ENCODE results near the gene ZNF438. TPM values are rescaled to one million over a fixed set of nuclear protein-coding genes. Genes with fewer than 3 reads are reported as not detected.

ZNF438 gene
- total and polyA plus RNA-seq, 2 of the 8 experiments (the other 6 are each of a cell fraction or from before 2014, with no cell fraction given), result 0.95 to 1.7 TPM

DNA sequence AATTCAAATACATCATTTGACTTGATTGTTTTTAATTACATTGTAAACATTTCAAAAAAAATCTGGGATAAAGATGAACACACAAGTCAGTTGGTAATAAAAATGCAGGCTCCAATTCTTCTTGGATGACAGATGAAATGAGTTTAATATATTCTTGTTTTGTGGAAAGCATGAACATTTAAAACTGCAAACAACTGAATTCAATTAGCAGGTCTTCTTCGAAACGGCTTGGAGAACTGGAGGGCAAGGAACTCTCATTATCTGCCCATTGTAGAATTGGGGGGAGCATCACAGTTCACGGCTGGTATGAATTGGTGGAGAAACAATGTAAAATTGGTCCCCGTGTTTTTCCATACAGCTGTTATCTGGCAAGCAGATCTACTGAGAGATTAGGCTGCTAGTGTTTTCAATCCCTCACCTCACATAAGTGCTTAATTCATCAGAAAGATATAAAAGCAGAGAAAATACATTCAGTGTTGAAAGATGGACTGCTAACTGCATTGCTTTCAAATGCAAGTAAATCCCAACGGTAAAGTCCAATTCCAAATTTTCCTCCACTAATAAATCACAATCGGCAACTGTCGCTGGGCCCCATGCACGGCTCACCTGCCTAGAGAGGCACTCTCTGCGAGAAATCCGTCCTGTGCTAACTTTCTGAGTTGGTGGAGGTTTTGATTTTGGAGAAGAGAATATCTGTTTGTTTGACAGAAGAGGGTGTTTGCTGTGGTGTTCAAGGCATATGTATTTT, 199.5 kb downstream of the ZNF438 start:
- ChIA-PET POLR2A (ENCODE audit: partially characterized antibody) (no interaction called here), CTCF (ENCODE audit: partially characterized antibody) (no interaction called here)
- Histone ChIP-seq H4K8ac (ENCODE audit: extremely low read depth, insufficient read depth, low read length) (no peak overlapping the region), H4K5ac (ENCODE audit: insufficient read length, low read depth, low read length) (no peak overlapping the region), H2BK20ac (ENCODE audit: low read length) (no peak overlapping the region), H3K14ac (ENCODE audit: insufficient read length) (no peak overlapping the region), H4K91ac (replicated peaks; ENCODE audit: insufficient read length, low read length) (no peak overlapping the region), H3K56ac (replicated peaks; ENCODE audit: insufficient read length, low read depth, low read length) (no peak overlapping the region), H3K27me3 (replicated peaks in 1 of 4; ENCODE audit: control insufficient read depth in 3 of 4, extremely low read depth in 1 of 4, insufficient read depth in 3 of 4, low read length in 3 of 4) (no peaks in the 10 kb centered on the region), H3K79me1 (ENCODE audit: low read depth, low read length) (no peaks in the 10 kb centered on the region), H3K23ac (ENCODE audit: insufficient read length) (no peak overlapping the region), H3K9me3 (ENCODE audit: insufficient read depth in 2 of 2, low read depth in 1 of 2, low read length in 1 of 2) (no peaks in the 10 kb centered on the region), H2AFZ (ENCODE audit: low read length) (no peak overlapping the region), H3K36me3 (ENCODE audit: control insufficient read depth in 2 of 4, insufficient read depth in 4 of 4, low read length in 3 of 4) (no peaks in the 10 kb centered on the region), H3K9ac (replicated peaks in 1 of 4; ENCODE audit: extremely low read depth in 1 of 4, low read depth in 3 of 4, low read length in 3 of 4) (no peak overlapping the region), H3K4me1 (replicated peaks in 1 of 4; ENCODE audit: control insufficient read depth in 3 of 4, insufficient read depth in 4 of 4, low read length in 3 of 4) (peaks cover 0 to 5% (median 2%) of the 10 kb centered on the region in 4 experiments; a peak in 6 of 7 replicates), H3K4me3 (ENCODE audit: extremely low read depth in 1 of 4, insufficient read depth in 2 of 4, low read depth in 3 of 4, low read length in 4 of 4) (no peak overlapping the region), H3K18ac (ENCODE audit: extremely low read depth, low read length) (no peak overlapping the region), H3K79me2 (ENCODE audit: control insufficient read depth in 1 of 2, insufficient read depth in 2 of 2, low read length in 2 of 2) (no peaks in the 10 kb centered on the region), H2BK12ac (ENCODE audit: low read depth, low read length) (no peak overlapping the region), H3K27ac (ENCODE audit: low read depth, low read length) (no peak overlapping the region), H3K23me2 (ENCODE audit: low read depth, low read length) (no peaks in the 10 kb centered on the region), H3K4ac (replicated peaks; ENCODE audit: insufficient read length, low read depth, low read length) (no peak overlapping the region), H3K4me2 (ENCODE audit: insufficient read depth in 1 of 2, low read depth in 2 of 2, low read length in 2 of 2) (no peak overlapping the region), H2BK15ac (ENCODE audit: low read length) (no peak overlapping the region), H2BK5ac (ENCODE audit: low read depth, low read length) (no peak overlapping the region), H4K20me1 (replicated peaks in 1 of 2; ENCODE audit: control insufficient read depth in 1 of 2, insufficient read depth in 2 of 2, low read length in 2 of 2) (no peaks in the 10 kb centered on the region), H2BK120ac (replicated peaks; ENCODE audit: low read depth, low read length) (no peak overlapping the region), H2AK5ac (ENCODE audit: low read depth, low read length) (no peak overlapping the region)
- WGBS, 2 experiments (ENCODE audit: extremely low coverage in 1 of 2, insufficient coverage in 1 of 2, insufficient read length in 1 of 2, insufficient replicate concordance in 2 of 2, low coverage in 1 of 2, low lambda C conversion rate in 2 of 2, missing lambda C conversion rate in 1 of 2), result 86% methylated on average over 10 of the region's 10 CpGs; no CpG with 5 or more reads in 1 of the 2 experiments
- DNase-seq (ENCODE audit: low read depth in 1 of 2, low spot score in 2 of 2) (no peak), FAIRE-seq (no peak)
- TF ChIP-seq CHD1 (IDR thresholded peaks at IDR 0.05; ENCODE audit: low read depth, low read length) (no peak), CEBPB (IDR thresholded peaks at IDR 0.05; ENCODE audit: low read depth, low read length) (no peak), EP300 (IDR thresholded peaks at IDR 0.05; ENCODE audit: borderline replicate concordance in 1 of 2, low read depth in 2 of 2, low read length in 2 of 2) (no peak), EZH2 (IDR thresholded peaks at IDR 0.05; ENCODE audit: low read depth, low read length, severe bottlenecking) (no peak), CHD2 (IDR thresholded peaks at IDR 0.05; ENCODE audit: low read length) (no peak), POLR2AphosphoS5 (IDR thresholded peaks at IDR 0.05; ENCODE audit: low read depth, low read length) (no peak), RAD21 (IDR thresholded peaks at IDR 0.05 in 1 of 2, conservative IDR thresholded peaks at IDR 0.05 in 1 of 2; ENCODE audit: low read depth in 2 of 2, low read length in 2 of 2) (no peak), RBBP5 (IDR thresholded peaks at IDR 0.05; ENCODE audit: borderline replicate concordance, low read depth, low read length) (no peak), ASH2L (IDR thresholded peaks at IDR 0.05; ENCODE audit: low read length) (no peak), KDM4A (IDR thresholded peaks at IDR 0.05; ENCODE audit: low read depth, low read length, severe bottlenecking) (no peak), SP2 (IDR thresholded peaks at IDR 0.05; ENCODE audit: low read length) (no peak), SUZ12 (IDR thresholded peaks at IDR 0.05; ENCODE audit: low read length) (no peak)
- TF ChIP-seq, protein P1, sequence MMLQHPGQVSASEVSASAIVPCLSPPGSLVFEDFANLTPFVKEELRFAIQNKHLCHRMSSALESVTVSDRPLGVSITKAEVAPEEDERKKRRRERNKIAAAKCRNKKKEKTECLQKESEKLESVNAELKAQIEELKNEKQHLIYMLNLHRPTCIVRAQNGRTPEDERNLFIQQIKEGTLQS (IDR thresholded peaks at IDR 0.05; ENCODE audit: insufficient read depth, low read depth, low read length), result no peak
